ENCODE data around the gene GRIA2.

GRCh38 chr4:157290622-157291021 lies 70.1 kb downstream of the GRIA2 start:
- TF ChIP-seq, protein P1, sequence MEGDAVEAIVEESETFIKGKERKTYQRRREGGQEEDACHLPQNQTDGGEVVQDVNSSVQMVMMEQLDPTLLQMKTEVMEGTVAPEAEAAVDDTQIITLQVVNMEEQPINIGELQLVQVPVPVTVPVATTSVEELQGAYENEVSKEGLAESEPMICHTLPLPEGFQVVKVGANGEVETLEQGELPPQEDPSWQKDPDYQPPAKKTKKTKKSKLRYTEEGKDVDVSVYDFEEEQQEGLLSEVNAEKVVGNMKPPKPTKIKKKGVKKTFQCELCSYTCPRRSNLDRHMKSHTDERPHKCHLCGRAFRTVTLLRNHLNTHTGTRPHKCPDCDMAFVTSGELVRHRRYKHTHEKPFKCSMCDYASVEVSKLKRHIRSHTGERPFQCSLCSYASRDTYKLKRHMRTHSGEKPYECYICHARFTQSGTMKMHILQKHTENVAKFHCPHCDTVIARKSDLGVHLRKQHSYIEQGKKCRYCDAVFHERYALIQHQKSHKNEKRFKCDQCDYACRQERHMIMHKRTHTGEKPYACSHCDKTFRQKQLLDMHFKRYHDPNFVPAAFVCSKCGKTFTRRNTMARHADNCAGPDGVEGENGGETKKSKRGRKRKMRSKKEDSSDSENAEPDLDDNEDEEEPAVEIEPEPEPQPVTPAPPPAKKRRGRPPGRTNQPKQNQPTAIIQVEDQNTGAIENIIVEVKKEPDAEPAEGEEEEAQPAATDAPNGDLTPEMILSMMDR (IDR thresholded peaks at IDR 0.05; ENCODE audit: extremely low read depth in 1 of 2, insufficient read depth in 1 of 2, low read depth in 1 of 2, low read length in 2 of 2): no peak
- TF ChIP-seq JUN (IDR thresholded peaks at IDR 0.05; ENCODE audit: borderline replicate concordance, insufficient read depth, insufficient read length, low read depth): no peak
- TF ChIP-seq EZH2 (IDR thresholded peaks at IDR 0.05; ENCODE audit: borderline replicate concordance, low read depth, low read length, severe bottlenecking): no peak
- no peak for TF ChIP-seq MAX (IDR thresholded peaks at IDR 0.05; ENCODE audit: insufficient read depth, insufficient read length)
